GM12892 (cell line): ENCODE results near the gene ZNF460.
A peak's percentile ranks its signal among the peaks of the same experiment; 100 is the strongest.

ENCODE experiments used
- DNase-seq: peaks from one replicate; pipeline ENCODE4 v3.0.0; 2011; ENCODE audit not compliant: insufficient read length
- FAIRE-seq: peaks from 2 replicates; lab custom pipeline; 2011; peaks lifted over from hg19 to GRCh38; lab: Jason Lieb, UNC
- POLR2A ChIP-seq: IDR thresholded peaks from 2 replicates; pipeline ENCODE4 v1.6.1; 2011; ENCODE audit warnings: low read depth, low read length, control low read depth
- POLR2AphosphoS5 ChIP-seq: IDR thresholded peaks from 2 replicates; pipeline ENCODE4 v1.6.1; 2011; ENCODE audit warnings: low read depth, low read length, control low read depth
- TAF1 ChIP-seq: IDR thresholded peaks from 2 replicates; pipeline ENCODE4 v1.6.1; 2011; ENCODE audit warnings: low read depth, mild to moderate bottlenecking, control low read depth, low read length, borderline replicate concordance

The ZNF460 gene

GRCh38 chr19:57288373-57288772 is 8.1 kb downstream of the ZNF460 start:
- TF ChIP-seq POLR2AphosphoS5 (no peak), TAF1 (no peak)
- no peak for FAIRE-seq
- no peak for DNase-seq

GRCh38 chr19:57290970-57291369 is 10.7 kb downstream of the ZNF460 start:
- TF ChIP-seq TAF1 = no peak
- no peak for TF ChIP-seq POLR2AphosphoS5
- TF ChIP-seq POLR2A = no peak
- DNase-seq = no peak
- FAIRE-seq = no peak

- FAIRE-seq (no peak), DNase-seq (no peak)
- TF ChIP-seq TAF1 (no peak), POLR2AphosphoS5 (no peak), POLR2A (no peak)
These were observed 12.3 kb downstream of the ZNF460 start for GRCh38 chr19:57292547-57292946.

- FAIRE-seq (no peak), DNase-seq (no peak)
- no peak for TF ChIP-seq POLR2AphosphoS5
- TF ChIP-seq TAF1 = no peak
- no peak for TF ChIP-seq POLR2A
These were observed 13.4 kb downstream of the ZNF460 start for GRCh38 chr19:57293719-57294118.

GRCh38 chr19:57302020-57302465 is 21.8 kb downstream of the ZNF460 start:
- FAIRE-seq (no peak), DNase-seq (no peak)
- TF ChIP-seq POLR2AphosphoS5 = peak; percentile 69
- TF ChIP-seq POLR2A = no peak; the same call in none of the 2 replicates

GRCh38 chr19:57302727-57303401 is 22.6 kb downstream of the ZNF460 start:
- FAIRE-seq (no peak), DNase-seq (no peak)
- TF ChIP-seq POLR2AphosphoS5 (peak; percentile 64; the same call in 1 of the 2 replicates), TAF1 (no peak), POLR2A (peak; percentile 15)

- DNase-seq (no peak), FAIRE-seq (peak; percentile 17)
- TF ChIP-seq POLR2A (no peak), TAF1 (no peak), POLR2AphosphoS5 (no peak)
These were observed 24.8 kb downstream of the ZNF460 start for GRCh38 chr19:57305056-57305455.

- DNase-seq (no peak), FAIRE-seq (no peak)
- no peak; the same call in 1 of the 2 replicates for TF ChIP-seq POLR2A
- no peak for TF ChIP-seq TAF1
- no peak for TF ChIP-seq POLR2AphosphoS5
These were observed 28.2 kb downstream of the ZNF460 start for GRCh38 chr19:57308514-57308913.

- no peak for DNase-seq
- TF ChIP-seq POLR2A (no peak), TAF1 (no peak), POLR2AphosphoS5 (no peak)
- no peak for FAIRE-seq
These were observed 30.5 kb downstream of the ZNF460 start for GRCh38 chr19:57310792-57311191.

- FAIRE-seq (no peak), DNase-seq (no peak)
- TF ChIP-seq POLR2AphosphoS5 (no peak), POLR2A (no peak), TAF1 (no peak)
These were observed 33.9 kb downstream of the ZNF460 start for GRCh38 chr19:57314146-57314545.

- DNase-seq (no peak), FAIRE-seq (no peak)
- TF ChIP-seq TAF1 = no peak
- no peak for TF ChIP-seq POLR2A
- TF ChIP-seq POLR2AphosphoS5 = no peak
These were observed 37.2 kb downstream of the ZNF460 start for GRCh38 chr19:57317503-57317902.

- no peak for TF ChIP-seq POLR2AphosphoS5
- no peak for TF ChIP-seq TAF1
- no peak for TF ChIP-seq POLR2A
- DNase-seq = no peak
- no peak for FAIRE-seq
These were observed 39.5 kb downstream of the ZNF460 start for GRCh38 chr19:57319869-57320179.
